Activated CD4-positive, alpha-beta T cell treated with anti-CD3 and anti-CD28 coated beads, Interleukin-2, amount 50 U/mL, for 4 hours (primary cell): ENCODE data around the gene ASTE1.
"Not testable (repeated sequence)": the region's sequence is repeated elsewhere in the genome, so short reads cannot be mapped to it uniquely, and the experiment has no call there.

Experiments used
- DNase-seq, 2 experiments: peaks; one replicate each; pipeline ENCODE4 v3.0.0-alpha.2; 2020

Gene ASTE1

DNA sequence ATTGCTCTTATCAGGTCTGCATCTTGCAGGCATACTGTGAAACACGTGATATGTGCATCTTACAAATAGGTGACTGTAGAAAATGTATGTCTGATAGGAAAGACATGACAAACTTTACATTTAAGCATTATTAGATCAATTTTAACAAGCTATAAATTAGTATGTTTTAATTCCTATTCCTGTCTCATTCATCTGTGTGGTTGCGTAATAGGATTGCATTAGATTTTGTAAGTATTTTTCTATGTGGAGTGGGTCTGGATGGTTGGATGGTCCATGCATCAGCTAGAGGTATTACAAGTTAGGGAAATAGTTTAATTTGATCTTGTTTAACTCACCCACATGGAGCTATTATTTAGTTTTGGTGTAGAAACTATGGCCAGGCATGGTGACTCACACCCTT is 18.8 kb downstream of the ASTE1 start:
- DNase-seq = no peak

DNA sequence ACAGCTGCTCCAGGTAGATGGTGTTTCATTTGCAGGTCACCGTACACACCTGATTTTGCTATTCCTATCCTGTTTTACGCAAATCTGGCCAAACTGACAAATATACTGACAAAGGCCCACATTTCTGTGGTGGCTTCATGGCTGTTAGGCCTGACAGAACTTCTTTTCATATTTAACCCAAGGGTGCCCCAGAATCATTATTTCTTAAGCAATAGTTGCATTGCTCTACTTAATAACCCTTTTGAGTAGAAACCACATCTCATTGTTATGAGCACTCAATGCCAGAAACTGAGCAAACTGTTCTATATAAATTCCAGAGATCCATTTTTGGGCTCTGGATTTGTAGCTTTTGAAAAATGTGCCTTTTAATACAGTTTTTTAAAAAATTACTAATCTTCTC is 19.4 kb downstream of the ASTE1 start:
- no peak for DNase-seq

DNA sequence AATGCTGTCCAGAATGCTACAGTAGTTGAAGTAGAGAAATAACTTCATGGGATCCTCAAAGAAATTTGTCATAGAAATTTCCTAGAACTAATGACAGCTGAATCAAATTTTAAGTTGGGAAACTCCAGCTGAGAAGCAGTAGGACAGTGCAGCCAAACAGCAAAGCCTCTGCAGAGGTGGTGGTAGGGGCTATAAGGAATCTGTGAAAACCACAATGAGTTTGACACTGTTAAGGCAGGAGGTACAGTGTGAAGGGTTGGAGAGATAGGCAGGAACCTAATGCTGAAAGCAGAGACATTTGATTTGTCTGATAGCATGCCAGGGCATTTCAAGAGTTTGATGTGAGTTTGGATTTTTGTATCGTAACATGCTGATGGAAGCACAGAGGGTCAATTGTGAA is 22.0 kb downstream of the ASTE1 start:
- no peak for DNase-seq

DNA sequence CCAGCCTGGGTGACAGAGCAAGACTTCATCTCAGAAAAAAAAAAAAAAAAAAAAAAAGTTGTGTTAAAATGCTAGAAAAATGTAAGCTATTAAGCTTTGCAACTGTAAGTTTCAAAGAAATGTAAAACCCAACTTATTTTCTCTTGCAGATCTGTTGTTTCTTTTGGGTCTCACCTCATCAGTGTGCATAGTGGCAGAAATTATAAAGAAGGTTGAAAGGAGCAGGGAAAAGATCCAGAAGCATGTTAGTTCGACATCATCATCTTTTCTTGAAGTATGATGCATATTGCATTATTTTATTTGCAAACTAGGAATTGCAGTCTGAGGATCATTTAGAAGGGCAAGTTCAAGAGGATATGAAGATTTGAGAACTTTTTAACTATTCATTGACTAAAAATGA is 25.6 kb downstream of the ASTE1 start:
- DNase-seq = no peak

DNA sequence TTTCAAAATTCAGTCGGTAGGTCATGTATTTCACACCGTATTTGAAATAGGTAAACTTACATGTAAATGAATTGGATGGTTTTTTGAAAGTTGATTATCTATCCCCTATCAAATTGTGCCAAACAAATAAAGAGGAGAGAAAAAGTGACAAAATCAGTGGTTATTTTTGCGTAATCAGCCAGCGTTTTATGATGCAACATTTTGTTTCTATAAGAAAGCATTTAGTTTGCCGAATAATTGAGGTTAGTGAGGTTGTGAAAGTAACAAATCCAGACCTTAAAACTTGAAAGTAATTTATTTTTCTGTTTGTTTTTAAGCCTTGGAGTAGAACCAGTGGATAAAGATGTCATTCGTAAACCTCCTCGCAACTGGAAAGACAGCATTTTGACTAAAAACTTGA is 29.3 kb downstream of the ASTE1 start:
- no peak for DNase-seq

DNA sequence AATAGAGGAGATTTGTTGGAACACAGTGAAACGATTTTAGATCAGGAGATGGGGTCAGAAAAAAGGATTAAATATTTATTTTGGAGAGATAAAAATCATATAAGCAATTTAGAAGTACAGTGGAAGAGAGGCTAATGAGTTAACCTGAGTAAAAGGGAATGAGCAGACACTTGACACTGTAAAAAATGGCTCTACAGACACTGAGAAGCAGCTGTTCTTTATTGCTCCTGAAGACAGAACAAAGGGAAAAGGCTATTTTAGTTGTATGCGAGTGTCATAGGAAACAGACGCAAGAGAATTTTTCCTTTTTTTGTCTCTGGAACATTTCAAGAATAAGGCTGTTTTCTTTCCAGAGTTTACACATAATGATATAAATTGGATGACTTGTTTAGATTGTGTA is 34.3 kb downstream of the ASTE1 start:
- DNase-seq = no peak

DNA sequence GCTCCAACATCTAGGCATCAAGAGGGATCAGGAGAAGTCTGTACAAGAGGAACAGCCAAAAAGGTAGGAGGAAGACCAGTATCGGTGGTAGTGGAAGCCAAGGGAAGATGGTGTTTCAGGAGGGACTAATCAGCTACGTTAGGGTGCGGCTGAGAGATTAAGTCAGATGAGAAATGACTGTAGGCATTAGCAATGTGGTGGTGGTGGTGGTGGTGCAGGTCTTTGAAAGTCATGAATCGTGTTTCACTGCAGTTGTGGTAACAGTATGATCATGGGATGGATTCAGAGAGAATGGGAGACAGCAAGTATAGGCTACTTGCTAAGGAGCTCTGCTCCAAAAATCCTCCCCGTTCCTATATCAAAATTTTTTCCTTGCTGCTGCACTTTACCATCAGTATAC is 35.5 kb downstream of the ASTE1 start:
- DNase-seq = no peak

DNA sequence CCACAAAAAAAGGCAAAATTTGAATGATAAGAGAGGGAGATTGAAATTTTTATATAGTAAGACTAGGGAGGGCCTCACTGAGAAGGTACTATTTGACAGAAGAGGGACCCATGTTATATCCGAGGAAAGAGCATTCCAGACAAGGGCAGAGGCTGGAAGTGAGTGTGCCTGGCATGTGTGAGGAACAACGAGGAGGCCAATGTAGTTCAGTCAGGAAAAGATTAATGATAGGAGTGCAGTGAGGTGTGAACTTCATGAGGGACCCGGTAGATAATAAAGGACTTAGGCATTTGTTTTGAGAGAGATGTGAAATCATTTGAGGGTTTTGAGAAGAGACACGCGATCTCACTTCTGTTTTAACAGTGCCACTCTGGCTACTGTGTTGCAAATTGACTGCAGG is 36.3 kb downstream of the ASTE1 start:
- no peak for DNase-seq

DNA sequence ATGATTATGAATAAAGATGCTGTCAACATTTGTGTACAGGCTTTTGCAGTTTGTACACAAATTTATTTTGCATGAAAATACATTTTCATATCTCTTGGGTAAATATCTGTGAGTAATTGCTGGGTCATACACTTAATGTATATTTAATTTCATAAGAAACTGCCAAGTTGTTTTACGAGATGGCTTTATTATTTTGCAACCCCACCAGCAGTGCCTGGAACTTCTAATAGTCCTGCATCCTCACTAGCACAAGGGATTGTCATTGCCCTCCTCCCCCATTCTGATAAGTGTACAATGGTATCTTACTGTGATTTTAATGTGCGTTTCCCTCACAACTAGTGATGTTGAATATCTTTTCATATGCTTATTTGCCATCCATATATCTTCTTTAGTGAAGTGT is 45.2 kb downstream of the ASTE1 start:
- no peak for DNase-seq

DNA sequence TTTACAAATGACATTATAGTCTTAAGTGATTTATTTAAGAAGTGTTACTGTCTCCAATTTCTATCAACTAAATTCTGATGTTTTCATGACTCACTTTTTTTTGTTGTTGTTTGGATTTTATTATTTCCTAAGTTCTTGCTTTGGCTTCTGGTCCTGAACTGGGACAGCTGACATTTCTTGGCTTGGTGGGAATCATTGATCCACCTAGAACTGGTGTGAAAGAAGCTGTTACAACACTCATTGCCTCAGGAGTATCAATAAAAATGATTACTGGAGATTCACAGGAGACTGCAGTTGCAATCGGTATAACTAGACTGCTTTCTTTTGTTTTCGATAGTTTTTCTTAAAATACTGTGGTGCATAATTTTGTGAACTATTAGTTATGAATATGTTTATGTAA is 47.5 kb downstream of the ASTE1 start:
- no peak for DNase-seq

DNA sequence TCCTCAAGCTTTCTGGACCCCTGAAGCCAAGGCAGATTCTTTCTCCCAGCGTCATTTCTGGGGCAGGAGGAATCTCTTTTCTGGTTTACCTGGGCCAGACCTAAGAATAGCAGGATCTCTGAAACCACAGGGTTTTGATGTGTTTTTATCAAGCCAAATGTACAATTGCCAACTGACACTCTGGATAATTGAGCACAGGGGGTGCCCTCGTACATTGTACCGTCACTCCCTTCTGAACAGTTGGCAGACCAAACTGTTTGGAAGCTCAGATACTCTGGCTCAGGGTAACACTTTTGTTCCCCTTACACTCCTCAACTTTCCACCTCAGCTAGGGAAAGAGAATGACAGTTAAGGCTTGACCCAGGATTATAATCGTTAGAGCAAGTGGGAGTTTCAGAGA is 49.9 kb downstream of the ASTE1 start:
- no peak for DNase-seq

DNA sequence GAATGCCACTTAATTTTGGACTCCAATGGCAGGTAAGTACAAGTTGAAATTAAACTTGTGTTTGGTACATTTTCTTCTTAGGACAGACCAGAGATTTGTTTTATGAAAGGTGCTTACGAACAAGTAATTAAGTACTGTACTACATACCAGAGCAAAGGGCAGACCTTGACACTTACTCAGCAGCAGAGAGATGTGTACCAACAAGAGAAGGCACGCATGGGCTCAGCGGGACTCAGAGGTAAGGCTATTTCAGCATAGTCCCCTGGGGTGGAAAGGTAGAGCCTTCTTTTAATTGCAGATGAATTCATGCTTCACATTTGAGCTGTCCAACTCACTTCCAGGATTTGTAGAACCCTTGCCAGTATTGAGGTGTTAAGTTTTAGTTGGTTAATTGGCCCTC is 51.4 kb downstream of the ASTE1 start:
- DNase-seq = no peak

DNA sequence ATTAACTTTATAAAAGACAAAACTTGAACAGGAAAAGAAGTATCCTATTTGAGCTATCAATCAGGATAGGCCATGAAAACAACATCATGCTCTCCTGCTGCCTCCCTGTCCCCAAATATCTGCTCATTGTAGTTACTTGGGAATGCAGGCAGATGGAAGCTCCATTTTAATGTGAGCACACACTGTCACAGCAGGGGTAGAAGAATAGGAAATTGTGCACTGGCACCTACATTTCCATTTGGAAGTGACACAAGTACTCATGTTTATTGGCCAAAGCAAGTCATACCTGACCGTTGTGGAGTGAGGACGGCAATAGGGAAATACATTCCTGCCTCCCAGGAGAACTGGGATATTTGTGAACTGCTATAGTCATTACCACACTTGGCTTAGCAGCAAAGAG is 52.4 kb downstream of the ASTE1 start:
- DNase-seq = no peak

DNA sequence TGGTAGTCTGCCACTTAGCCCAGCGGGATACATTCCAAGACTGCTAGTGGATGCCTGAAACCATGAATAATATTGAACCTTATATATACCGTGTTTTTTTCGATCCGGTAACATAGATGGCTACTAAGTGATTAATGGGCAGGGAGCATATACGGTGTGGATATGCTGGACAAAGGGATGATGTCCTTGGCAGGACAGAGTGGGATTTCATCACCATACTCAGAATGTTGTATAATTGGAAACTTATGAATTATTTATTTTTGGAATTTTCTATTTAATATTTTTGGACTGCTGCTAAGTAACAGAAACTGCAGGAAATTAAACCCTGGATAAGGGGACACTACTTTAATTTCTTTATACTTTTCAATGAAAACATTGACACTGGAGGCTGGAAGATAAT is 53.2 kb downstream of the ASTE1 start:
- DNase-seq = no peak

DNA sequence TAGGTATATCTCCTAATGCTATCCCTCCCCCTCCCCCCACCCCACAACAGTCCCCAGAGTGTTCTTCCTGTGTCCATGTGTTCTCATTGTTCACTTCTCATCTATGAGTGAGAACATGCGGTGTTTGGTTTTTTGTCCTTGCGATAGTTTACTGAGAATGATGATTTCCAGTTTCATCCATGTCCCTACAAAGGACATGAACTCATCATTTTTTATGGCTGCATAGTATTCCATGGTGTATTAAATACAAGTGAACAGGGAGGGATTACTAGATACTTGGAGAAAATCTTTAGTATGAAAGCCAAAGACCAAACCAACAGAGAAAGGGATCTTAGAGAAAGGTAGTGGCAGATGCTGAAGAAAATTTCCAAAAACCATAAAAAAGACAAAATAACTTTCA is 54.0 kb downstream of the ASTE1 start:
- DNase-seq = not testable (repeated sequence)

DNA sequence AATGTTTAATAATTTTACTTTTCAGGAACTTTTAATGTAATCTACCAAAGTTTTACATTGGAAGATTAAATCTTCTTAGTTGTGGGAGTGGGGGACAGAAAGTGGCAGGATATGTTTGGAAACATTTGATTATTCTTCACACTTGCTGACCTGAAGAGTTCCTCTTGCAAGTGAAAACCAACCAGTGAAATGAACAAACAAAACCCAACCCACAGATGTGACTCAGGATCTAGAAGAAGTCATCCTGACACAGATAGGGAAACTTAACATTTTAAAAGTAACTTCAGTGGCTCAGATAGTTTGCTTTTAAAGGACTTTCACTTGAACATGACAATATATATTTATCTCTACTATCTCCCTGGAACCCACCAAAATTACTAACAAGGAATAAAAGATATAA is 55.4 kb downstream of the ASTE1 start:
- DNase-seq = no peak

DNA sequence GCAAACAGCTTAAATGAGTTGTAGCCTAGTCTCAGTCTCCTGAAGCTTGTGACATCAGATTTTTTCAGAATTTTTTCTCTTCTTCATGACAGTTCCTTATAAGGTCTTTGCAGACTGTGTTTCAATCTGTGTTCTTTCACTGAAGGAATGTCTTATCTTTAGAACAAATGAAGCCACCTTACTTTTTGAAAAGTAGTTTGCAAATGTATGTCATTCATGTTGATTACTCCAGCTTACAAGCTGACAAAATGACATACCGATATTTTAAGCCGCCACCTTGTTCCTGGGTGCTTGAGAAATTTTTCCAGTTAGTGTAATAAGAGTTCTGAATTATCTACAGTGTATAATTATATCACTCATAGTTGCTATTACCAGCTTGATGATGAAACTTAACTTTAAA is 57.0 kb downstream of the ASTE1 start:
- DNase-seq = no peak

DNA sequence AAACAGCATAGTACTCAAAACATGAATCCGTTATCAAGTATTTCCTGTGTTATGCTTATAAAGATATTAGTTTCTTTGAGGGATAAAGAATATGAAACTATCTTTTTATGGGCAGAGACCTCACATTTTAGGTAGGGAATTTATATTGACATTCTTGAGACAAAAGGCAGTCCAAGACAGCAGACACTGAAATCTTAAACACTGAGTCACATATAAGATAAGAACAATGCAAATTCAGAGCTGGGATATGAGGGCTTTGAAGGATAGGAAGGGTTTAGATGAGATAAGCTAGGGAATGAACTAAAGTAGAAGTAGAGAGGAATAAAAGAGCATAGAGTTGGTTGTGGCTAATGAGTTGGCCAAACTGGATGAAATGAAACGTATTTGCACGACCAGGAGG is 58.4 kb downstream of the ASTE1 start:
- no peak for DNase-seq

DNA sequence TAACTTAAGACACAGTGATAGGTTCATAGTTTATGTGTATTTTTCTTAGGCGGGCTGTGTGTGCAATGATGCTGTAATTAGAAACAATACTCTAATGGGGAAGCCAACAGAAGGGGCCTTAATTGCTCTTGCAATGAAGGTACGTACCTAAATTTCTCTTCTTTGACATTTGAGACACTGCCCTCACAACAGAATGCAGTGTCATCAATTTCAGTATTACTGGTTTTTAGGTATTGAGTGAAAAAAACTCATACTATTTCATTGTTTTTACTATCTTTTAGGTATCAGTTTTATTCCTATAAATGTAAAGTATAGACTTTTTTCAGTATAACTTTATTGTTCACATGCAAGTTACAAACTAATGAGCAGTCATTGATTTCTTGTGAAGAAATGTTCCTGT is 59.3 kb downstream of the ASTE1 start:
- no peak for DNase-seq

DNA sequence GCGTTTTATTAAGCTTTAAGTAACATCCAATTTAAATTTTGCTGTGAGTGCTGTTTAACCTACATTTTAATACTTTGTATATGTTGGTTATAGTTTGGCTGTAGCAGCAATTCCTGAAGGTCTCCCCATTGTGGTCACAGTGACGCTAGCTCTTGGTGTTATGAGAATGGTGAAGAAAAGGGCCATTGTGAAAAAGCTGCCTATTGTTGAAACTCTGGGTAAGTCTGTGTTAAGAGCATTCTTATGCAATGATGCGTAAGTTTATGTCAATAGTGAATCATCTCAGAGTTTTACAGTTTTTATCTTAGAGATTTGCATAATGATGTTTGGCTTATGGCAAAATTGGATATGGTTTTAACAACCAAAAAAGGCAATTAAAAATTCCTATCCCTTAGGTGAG is 62.7 kb downstream of the ASTE1 start:
- no peak for DNase-seq
